Vagina (tissue), 2 donors: ENCODE measurements around the gene CUX1.

Source experiments
- POLR2AphosphoS5 ChIP-seq, 2 donors: sonication (generic); formaldehyde crosslinking; IDR thresholded peaks; one replicate each; pipeline ENCODE4 v1.9.0; 2017; ENCODE audit warnings: antibody characterized with exemption in 2 of 2, mild to moderate bottlenecking in 2 of 2, low read depth in 1 of 2; ENCODE audit not compliant: insufficient read depth in 1 of 2
- TF ChIP-seq, protein P1 (sequence below), 3 experiments: fragments of 450-650 bp in 2 of 3; fragments of 200-600 bp in 1 of 3; sonication (generic) in 1 of 3; IDR thresholded peaks; one replicate each; pipeline ENCODE4 v1.5.1; 2017 to 2019; ENCODE audit warnings: antibody characterized with exemption in 3 of 3, mild to moderate bottlenecking in 2 of 3, moderate library complexity in 2 of 3

DNA sequence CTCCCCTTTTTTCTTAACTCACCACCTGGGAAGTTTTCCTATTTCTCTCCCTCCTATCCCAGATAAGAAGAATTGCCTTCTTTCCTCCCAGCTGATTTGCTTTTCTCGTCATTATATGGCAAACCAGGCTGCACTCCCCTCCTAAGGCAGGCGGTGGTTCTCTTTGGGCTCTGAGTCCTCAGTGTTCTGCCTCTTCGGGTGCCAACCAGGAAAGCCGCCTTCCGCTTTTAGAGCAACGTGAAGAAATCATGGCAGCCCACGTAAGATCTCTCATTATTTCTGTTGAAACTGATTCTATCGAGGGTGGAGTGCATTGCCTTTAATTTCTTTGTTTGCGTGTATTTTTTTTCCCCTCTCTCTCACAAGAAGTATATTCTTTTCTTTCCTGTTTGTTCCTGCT lies 141.9 kb downstream of the CUX1 start:
- TF ChIP-seq, protein P1, sequence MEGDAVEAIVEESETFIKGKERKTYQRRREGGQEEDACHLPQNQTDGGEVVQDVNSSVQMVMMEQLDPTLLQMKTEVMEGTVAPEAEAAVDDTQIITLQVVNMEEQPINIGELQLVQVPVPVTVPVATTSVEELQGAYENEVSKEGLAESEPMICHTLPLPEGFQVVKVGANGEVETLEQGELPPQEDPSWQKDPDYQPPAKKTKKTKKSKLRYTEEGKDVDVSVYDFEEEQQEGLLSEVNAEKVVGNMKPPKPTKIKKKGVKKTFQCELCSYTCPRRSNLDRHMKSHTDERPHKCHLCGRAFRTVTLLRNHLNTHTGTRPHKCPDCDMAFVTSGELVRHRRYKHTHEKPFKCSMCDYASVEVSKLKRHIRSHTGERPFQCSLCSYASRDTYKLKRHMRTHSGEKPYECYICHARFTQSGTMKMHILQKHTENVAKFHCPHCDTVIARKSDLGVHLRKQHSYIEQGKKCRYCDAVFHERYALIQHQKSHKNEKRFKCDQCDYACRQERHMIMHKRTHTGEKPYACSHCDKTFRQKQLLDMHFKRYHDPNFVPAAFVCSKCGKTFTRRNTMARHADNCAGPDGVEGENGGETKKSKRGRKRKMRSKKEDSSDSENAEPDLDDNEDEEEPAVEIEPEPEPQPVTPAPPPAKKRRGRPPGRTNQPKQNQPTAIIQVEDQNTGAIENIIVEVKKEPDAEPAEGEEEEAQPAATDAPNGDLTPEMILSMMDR (IDR thresholded peaks at IDR 0.05), result no peak
- no peak for TF ChIP-seq POLR2AphosphoS5 (IDR thresholded peaks at IDR 0.05; ENCODE audit: insufficient read depth in 1 of 2, low read depth in 1 of 2)
